ENCODE data around the gene SLC4A2.
"Not testable (repeated sequence)": the region's sequence is repeated elsewhere in the genome, so short reads cannot be mapped to it uniquely, and the experiment has no call there.

SLC4A2 gene

DNA sequence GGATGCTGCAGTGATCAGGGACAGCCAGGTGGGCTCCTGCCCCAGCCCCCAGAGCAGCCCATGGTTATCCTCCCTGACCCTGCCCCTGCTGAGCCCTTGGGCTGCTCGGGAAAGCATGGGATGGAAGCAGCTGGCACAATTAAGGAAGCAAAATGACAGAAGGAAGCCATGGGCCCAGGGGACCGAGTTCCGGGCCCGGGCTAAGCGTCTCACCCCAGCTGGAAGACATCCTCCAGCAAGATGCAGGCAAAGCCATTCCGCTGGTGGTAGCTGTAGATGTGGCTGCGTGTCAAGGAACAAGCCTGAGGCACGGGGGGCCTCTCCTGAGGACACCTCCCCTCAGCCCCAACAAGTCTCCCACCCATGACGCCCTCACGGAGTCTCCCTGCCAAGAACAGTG, 36.2 kb upstream of the SLC4A2 start:
- in situ Hi-C loops (cut with MboI; ENCODE audit: low sequenced_read_pairs): no loop called here

DNA sequence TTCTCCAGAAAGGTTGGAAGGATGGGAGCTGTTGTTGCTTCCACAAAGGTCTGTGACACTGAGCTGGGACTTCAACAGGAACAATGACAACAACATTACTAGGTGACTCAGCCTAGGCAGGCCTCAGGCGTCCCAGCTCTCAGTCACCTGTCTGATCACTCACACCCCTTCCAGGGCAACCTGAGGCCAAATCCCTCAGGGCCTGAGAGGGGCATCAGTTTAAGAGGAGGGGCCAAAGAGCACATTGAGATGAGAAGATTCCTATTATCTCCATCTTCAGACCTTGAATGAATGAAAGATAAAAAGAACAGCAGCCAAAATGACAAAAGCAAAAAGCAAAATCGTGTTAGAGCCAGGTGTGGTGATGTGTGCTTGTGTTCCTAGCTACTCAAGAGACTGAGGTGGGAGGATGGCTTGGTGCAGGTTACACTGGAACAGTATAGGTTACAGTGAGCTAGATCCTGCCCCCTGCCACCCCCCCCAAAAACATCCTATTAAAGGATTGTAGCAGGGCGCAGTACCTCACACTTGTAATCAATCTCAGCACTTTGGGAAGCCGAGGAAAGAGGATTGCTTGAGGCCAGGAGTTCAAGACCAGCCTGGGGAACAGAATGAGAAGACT, 34.8 kb upstream of the SLC4A2 start, which contains the start of gene ATG9B:
TSS of gene ATG9B (minus strand) at position 60 of the 622 bp plus-strand sequence. CDS start 71 bp downstream, outside the sequence.
- in situ Hi-C loops (cut with MboI; ENCODE audit: low sequenced_read_pairs): no loop called here

DNA sequence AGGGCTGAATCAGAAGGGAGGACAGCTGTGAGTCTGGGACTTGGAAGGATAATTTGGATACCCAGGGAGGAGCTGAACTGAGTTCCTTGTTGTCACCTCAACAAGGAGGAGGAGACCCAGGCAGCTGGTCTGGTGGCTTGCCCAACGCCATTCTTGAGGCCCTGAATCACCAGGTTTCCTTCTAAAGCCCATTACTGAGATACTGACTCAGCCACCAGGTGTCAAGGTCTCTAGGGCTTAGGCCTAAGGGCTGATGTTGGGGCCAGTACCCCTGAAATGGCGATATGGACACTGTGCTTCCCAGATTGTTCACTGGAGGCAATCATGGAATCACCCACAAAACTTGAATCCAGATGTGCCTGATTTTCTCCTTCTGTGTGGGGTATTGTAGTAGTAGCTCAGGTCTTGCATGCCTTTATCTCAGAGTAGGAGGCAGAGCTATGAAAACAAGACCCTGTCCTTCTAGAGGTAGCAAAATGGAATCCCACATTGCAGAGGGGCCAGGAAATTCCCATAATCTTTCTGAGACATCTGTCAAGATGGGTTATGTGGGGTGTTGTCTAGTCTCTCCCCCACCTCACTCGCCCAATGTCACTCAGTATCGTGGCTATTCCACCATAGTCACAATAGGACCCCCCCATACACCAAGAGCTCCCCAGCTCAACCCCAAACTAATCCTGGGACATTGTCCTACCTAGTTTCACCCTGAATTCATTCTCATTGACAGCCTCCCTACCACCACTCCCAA, 33.3 kb upstream of the SLC4A2 start:
- in situ Hi-C loops (cut with MboI; ENCODE audit: low sequenced_read_pairs): no loop called here

DNA sequence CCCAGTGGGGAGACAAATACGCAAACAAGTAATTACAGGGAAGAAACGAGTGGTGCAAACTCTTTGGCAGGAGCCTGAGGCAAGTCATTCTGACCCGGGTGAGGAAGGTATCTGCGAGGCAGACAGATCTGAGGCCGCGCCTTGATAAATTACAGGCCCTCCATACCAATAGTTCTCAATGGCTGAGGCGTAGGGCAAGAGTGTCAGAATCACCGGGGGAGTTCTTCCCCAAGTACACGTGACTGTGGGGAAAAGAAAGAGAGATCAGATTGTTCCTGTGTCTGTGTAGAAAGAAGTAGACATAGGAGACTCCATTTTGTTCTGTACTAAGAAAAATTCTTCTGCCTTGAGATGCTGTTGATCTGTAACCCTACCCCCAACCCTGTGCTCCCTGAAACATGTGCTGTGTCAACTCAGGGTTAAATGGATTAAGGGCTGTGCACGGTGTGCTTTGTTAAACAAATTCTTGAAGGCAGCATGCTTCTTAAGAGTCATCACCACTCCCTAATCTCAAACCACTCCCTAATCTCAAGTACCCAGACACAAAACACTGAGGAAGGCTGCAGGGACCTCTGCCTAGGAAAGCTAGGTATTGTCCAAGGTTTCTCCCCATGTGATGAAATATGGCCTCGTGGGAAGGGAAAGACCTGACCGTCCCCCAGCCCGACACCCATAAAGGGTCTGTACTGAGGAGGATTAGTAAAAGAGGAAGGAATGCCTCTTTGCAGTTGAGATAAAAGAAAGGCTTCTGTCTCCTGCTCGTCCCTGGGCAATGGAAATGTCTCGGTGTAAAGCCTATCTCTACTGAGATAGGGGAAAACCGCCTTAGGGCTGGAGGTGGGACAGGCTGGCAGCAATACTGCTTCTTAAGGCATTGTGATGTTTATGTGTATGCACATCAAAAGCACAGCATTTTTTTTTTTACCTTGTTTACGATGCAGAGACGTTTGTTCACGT, 32.3 kb upstream of the SLC4A2 start:
- in situ Hi-C loops (cut with MboI; ENCODE audit: low sequenced_read_pairs): not testable (repeated sequence)

DNA sequence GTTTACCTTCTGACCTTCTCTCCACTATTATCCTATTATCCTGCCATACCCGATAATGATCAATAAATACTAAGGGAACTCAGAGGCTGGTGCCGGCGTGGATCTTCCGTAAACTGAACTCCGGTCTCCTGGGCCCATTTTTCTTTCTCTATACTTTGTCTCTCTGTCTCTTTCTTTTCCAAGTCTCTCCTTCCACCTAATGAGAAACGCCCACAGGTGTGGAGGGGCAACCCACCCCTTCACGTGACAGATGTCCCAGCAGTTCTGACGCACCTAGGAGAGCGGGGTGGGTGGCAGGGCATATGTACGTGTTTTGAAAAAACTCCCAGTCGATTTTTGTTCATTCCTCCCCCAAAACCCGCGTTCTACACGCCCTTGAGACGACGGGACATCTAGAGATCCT, 31.7 kb upstream of the SLC4A2 start:
- in situ Hi-C loops (cut with MboI; ENCODE audit: low sequenced_read_pairs): not testable (repeated sequence)

DNA sequence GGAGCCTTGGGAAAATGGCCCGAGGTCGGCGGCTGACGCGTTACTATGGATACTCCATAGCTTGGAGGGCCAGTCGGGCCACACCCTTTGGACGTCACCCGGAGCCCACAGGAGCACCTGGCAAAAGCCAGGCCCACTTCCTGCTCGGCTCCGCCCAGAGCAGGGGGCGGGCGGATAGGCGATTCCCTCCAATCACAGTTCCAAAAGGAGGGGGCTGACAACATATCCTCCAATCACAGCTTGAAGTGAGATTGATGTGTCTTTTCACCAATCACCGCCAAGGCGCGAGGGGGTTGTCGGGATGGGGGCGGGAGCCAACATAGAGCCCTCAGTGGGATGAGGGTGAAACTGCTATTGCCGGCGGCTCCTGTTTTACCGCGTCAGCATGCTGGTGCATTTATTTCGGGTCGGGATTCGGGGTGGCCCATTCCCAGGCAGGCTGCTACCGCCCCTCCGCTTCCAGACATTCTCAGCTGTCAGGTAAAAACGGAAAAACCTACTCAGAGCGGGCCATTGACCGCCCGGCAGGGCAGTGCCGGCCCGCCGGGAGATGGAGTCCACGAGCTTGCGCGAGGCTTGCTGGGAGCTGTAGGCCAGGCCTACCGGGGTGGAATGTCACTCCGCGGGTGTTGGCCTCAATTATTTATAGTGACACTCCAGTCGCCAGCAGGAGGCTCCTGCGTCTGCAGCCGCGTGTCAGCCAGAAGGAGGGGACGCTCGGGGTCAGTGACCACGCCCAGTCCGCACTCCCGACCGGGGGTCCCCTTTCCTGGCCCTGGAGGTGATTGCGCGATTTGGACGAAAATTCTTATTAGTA, 31.1 kb upstream of the SLC4A2 start, which contains the start of gene ABCB8:
TSS of gene ABCB8 (plus strand) at position 320 of the 817 bp plus-strand sequence. CDS start at position 386, 66 bp downstream.
- in situ Hi-C loops (cut with MboI; ENCODE audit: low sequenced_read_pairs): no loop called here

DNA sequence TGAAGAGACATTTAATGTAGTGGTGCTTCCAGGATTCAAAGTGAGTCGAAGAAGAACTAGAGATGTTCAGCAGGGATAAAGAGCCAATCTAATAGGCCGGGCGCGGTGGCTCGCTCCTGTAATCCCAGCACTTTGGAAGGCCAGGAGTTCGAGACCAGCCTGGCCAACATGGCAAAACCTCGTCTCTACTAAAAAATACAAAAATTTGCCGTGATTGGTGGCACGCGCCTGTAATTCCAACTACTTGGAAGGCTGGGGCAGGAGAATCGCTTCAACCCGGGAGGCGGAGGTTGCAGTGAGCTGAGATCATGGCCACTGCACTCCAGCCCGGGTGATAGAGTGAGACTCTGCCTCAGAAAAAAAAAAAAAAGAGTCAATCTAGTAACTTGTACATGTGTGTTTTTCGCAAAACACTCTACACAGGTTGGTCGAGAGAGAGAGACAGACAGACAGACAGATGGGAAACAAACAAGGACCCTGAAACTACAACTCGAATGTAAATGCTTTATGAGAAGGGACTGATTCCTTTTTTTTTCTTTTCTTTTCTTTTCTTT, 30.4 kb upstream of the SLC4A2 start:
- in situ Hi-C loops (cut with MboI; ENCODE audit: low sequenced_read_pairs): no loop called here

DNA sequence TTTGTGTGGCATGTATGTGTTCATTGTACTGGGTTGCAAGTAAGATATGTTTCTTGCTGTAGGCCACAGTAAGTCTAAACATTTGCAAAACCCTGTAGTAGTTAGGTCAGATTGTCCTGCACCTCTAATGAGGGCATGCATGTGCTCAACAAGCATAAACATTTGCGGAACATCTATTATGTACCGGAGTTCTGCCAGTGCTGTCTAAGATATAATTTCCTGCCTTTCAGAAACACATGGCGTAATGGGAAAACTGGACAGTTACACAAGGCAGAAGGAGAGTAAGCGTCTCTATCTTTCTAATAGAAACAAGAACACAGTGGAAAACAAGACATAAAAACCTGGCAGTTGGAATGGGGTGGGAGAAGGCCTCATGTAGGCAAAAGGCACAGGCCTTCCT, 28.4 kb upstream of the SLC4A2 start:
- in situ Hi-C loops (cut with MboI; ENCODE audit: low sequenced_read_pairs): no loop called here

DNA sequence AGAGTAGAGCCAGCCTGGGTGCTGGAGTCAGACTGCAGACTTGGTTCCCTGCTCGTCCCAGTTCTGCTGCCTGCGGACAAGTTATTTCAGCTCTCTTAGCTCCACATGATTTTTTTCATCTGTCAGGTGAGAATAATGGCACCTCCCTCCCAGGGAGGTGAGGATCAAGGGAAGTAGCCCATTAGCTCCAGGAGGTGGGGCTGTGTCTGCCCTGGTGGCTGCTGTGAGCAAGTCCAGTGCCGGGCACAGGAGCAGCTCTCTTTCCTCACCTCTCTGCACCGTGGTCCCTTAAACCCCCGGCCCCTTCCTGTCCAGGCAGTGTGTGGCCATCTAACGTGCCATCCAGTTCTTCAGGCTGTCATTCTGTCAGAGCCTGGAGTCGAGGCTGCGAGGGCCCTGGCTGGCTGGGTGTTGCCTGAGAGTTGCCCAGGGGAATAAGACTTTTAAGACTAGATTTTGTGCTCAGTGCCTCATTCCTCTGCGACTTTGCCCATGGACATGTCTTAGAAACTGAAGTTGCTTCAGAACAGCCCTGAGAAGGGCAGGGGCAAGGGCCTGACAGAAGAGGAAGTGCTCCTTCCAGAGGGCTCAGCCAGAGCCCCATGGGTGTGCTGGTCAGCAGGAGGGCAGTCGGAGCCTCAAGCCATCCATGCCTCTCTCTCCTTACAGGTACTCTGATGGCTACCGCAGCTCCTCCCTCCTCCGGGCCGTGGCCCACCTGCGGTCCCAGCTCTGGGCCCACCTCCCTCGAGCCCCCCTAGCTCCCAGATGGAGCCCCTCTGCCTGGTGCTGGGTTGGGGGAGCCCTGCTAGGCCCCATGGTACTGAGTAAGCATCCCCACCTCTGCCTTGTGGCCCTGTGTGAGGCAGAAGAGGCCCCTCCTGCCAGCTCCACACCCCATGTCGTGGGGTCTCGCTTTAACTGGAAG, 26.2 kb upstream of the SLC4A2 start:
- in situ Hi-C loops (cut with MboI; ENCODE audit: low sequenced_read_pairs): no loop called here

DNA sequence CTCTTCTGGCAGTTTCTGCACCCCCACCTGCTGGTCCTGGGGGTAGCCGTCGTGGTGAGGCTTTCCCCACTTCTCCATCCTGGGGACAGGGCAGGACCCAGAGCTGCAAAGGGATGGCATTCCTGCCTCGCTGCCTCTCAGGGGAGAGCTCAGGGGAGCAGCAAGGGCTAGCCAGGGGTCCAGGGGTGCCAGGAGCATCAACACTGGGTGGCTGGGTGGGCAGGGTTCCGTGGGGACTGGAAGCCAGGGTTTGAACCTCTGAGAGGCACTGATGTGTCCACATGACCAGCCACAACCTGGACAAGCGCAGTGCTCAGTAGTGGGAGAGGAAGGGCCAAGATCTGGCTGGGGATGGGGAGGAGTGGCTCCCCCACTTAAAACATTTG, 25.5 kb upstream of the SLC4A2 start:
- in situ Hi-C loops (cut with MboI; ENCODE audit: low sequenced_read_pairs): no loop called here

DNA sequence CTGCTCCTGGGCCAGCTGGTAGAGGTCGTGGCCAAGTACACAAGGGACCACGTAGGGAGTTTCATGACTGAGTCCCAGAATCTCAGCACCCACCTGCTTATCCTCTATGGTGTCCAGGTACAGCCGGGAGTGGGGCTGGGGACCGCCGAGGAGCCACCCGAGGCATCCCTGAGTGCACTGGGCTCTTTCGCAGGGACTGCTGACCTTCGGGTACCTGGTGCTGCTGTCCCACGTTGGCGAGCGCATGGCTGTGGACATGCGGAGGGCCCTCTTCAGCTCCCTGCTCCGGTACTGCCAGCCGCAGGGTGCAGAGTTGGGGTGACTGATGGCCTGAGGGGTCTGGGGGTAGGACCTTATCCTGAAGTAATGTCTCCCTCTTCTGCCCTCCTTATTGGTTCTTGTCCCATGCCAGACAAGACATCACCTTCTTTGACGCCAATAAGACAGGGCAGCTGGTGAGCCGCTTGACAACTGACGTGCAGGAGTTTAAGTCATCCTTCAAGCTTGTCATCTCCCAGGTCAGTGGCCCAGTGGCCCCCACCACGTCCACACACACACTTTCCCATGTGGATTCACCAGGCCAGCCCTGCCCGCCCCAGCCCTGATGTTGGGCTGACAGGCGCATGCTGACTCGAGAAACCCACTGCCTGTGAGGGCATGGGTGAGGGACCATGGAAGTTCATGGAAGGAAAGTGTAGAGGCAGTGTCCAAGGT, 24.9 kb upstream of the SLC4A2 start:
- in situ Hi-C loops (cut with MboI; ENCODE audit: low sequenced_read_pairs): no loop called here

DNA sequence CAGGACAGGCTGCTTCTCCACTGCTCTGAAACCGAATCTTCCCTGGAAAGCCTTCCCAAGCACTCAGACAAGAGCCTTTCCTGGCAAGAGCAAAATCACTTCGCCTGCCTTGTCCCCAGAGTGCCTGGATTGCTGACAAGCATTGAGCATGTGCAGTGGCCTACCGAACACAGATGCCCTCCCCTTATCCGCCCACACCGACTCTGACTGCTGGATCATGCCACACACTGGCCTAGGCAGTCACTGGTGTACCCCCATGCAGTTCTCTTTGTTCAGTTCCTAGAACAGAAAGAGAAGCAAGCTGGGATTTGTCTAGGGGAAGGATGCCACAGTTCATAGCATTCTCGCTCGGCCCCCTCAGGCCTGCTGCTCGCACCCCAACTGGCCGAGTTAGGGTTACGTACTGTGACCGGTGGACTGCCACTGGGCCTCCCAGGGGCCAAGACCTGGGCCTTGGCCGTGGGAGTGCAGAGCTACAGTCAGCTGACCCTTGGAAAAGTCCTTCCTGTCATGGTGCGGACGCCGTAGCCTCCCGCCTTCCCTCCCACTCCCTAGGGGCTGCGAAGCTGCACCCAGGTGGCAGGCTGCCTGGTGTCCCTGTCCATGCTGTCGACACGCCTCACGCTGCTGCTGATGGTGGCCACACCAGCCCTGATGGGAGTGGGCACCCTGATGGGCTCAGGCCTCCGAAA, 24.2 kb upstream of the SLC4A2 start:
- in situ Hi-C loops (cut with MboI; ENCODE audit: low sequenced_read_pairs): no loop called here

DNA sequence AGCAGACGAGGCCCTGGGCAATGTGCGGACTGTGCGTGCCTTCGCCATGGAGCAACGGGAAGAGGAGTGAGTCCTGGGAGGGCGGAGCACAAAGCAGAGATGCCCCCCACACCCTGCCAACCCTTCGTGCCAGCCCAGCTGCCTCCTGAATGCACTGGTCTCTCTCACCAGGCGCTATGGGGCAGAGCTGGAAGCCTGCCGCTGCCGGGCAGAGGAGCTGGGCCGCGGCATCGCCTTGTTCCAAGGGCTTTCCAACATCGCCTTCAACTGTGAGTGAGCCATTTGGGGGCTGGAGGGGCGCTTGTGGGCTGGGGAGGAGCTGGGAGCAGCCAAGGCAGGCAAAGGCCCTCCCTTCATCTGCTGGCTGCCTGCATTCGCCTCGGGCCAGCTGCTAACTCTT, 23.5 kb upstream of the SLC4A2 start:
- in situ Hi-C loops (cut with MboI; ENCODE audit: low sequenced_read_pairs): no loop called here

DNA sequence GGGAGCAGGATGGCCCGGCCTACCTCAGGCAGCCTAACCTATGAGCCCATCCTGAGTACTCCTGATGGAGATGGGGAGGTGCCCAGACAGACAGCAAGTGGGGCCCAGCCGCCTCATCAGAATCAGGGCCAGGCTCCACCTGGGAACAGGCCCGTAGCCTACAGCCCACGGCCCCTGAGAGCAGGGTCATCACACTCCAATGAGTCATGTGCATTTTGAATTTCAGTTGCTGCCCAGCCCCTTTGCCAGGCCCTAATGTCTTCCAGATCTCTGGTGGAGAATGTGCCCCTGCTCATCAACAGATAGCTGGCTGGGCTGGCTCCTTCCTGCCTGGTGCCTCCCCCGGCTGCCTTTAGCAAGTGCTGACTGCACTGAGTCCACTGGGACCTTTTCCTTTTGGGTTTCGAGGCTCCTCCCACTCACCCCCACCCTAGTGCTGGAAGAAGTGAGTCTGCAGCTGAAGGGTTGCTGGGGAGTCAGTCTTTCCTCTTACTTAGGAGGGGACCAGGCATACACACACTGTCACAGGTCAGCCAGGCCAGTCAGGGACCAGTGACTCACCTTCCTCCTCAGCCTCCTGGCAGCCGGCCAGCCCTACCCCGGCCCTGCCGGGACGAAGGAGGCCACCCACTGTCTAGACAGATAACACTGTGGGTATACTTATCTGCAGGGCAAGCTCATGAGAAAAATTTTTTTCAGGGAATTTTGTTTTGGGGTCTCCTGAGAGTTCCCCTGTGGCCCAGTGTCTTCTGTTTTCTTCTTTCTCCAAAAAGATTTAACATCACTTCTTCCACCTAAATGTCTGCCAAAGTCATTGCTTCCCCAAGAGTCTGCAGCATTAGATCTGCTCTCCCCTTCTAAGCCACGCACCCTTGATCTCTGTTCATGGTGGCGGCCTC, 20.2 kb upstream of the SLC4A2 start:
- in situ Hi-C loops (cut with MboI; ENCODE audit: low sequenced_read_pairs): no loop called here

DNA sequence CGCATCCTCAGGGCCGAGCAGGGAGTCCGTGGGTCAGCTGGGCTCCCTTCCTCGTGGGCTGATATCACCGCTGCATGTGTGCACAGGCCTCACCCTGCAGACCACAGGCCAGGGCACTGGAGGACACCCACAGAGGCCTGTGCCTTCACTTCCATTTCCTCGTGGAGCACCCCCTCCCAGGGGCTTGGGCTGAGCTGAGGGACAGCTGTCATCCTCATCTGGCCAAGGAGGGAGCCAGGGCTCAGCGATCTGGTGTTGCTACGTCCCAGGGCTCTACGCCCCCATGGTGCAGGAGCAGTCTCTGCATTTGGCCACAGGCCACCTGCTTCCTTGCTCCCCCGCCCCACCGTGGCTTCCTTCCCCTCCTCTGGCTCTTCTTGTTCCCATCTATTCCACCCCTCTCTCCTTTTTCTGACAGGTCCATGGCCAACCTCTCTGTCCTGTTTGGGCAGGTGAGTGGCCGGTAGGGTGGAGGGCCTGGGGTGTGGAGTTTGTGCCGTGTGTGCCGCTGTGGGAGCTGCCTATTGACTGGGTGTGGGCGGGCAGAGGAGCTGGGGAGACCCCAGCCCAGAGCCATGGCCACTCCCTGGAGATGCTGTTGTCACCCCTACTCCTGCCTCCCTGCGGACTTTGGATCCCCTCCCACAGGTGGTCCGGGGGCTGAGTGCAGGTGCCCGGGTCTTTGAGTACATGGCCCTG, 19.4 kb upstream of the SLC4A2 start:
- in situ Hi-C loops (cut with MboI; ENCODE audit: low sequenced_read_pairs): no loop called here

DNA sequence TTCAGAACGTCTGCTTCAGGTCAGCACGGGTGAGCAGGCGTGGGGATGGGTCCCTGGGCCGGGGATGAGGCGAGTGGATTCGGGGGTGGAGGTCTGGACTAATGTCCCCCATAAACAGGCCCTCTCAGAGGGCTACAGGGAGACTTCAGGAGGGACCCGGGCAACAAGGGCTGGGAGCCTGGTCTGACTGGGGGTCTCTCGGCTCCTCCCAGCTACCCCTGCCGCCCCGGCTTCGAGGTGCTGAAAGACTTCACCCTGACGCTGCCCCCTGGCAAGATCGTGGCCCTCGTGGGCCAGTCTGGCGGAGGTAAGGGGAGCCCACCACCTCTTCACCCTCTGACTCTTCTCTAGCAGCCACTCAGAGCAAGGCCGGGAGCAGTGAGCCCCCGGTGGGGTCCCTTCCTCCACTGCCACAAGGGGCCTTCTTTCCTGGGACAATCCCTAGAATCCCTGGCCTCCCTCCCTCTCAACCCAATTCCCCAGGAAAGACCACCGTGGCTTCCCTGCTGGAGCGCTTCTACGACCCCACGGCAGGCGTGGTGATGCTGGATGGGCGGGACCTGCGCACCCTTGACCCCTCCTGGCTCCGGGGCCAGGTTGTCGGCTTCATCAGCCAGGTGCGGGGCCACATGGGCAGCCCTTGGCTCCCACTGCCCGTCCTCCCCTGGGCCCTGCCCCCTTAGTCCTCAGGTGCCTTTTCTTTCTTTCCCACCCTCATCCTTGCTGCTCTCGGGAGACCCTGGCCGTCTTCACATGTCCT, 18.6 kb upstream of the SLC4A2 start:
- in situ Hi-C loops (cut with MboI; ENCODE audit: low sequenced_read_pairs): no loop called here
